ENCODE results near the gene EPN3.

The EPN3 gene

GRCh38 chr17:50565402-50566350 is 33.1 kb downstream of the EPN3 start:
- H3K18ac ChIP-seq (ENCODE audit: low read length), result peak overlapping the region; percentile 68
- peak; percentile 59 for DNase-seq (ENCODE audit: low spot score)
- H3K4me3 ChIP-seq (ENCODE audit: low read length in 2 of 2), result no peak overlapping the region
- H3K14ac ChIP-seq (ENCODE audit: low read length), result no peak overlapping the region
- peak overlapping the region; percentile 65 for H2BK120ac ChIP-seq (ENCODE audit: low read depth, low read length)
- no peak overlapping the region for H2BK12ac ChIP-seq (ENCODE audit: low read length)
- WGBS, 2 donors (ENCODE audit: extremely low coverage in 2 of 2, insufficient read length in 2 of 2, insufficient replicate concordance in 1 of 2), result no CpG with 5 or more reads among the region's 10 CpGs
- H3K4ac ChIP-seq (ENCODE audit: low read length), result no peak overlapping the region
- no peak overlapping the region for H4K91ac ChIP-seq (ENCODE audit: low read depth, low read length, poor library complexity)
- H3K4me2 ChIP-seq (ENCODE audit: insufficient read depth, low read length, poor library complexity, severe bottlenecking), result no peak overlapping the region
- H3K79me1 ChIP-seq (ENCODE audit: low read depth, low read length), result no peaks in the 10 kb centered on the region
- no peak overlapping the region for H3K23ac ChIP-seq (ENCODE audit: low read depth, low read length, poor library complexity)
- H3K36me3 ChIP-seq (replicated peaks in 1 of 2; ENCODE audit: control insufficient read depth in 2 of 2, insufficient read depth in 2 of 2, low read length in 2 of 2), result no peaks in the 10 kb centered on the region
- peak overlapping the region; percentile 20 for H2AK5ac ChIP-seq (ENCODE audit: low read depth, low read length)
- peaks cover 53 to 55% of the 10 kb centered on the region in 2 donors for H3K4me1 ChIP-seq (ENCODE audit: control insufficient read depth in 2 of 2, insufficient read depth in 1 of 2, low read depth in 1 of 2, low read length in 2 of 2)
- peak overlapping the region; percentile 19 for H2BK5ac ChIP-seq (ENCODE audit: low read length)
- H2AFZ ChIP-seq (ENCODE audit: low read length), result peak overlapping the region; percentile 57
- no peak overlapping the region for H4K8ac ChIP-seq (ENCODE audit: low read depth, low read length)
- no peak overlapping the region for H3K9ac ChIP-seq (ENCODE audit: low read depth, low read length, poor library complexity)
- H2BK15ac ChIP-seq (ENCODE audit: low read length), result peak overlapping the region; percentile 65
- H3K27me3 ChIP-seq (ENCODE audit: control insufficient read depth in 3 of 3, insufficient read depth in 3 of 3, low read depth in 1 of 3, low read length in 3 of 3), result peaks cover 5 to 31% (median 30%) of the 10 kb centered on the region in 3 experiments
- no peak overlapping the region for H3K27ac ChIP-seq (replicated peaks; ENCODE audit: low read length)
- H3K9me3 ChIP-seq (replicated peaks in 1 of 2; ENCODE audit: control insufficient read depth in 2 of 2, insufficient read depth in 1 of 2, low read depth in 1 of 2, low read length in 2 of 2), result no peaks in the 10 kb centered on the region

GRCh38 chr17:50566886-50567285 is 34.4 kb downstream of the EPN3 start:
- Histone ChIP-seq H3K4me3 (ENCODE audit: low read length in 2 of 2) (no peak overlapping the region), H3K27ac (replicated peaks; ENCODE audit: low read length) (no peak overlapping the region), H3K4me1 (ENCODE audit: control insufficient read depth in 2 of 2, insufficient read depth in 1 of 2, low read depth in 1 of 2, low read length in 2 of 2) (peaks cover 54 to 57% of the 10 kb centered on the region in 2 donors)

GRCh38 chr17:50568659-50569058 is 36.1 kb downstream of the EPN3 start:
- Histone ChIP-seq H2BK15ac (ENCODE audit: low read length) (peak overlapping the region; percentile 3), H3K18ac (ENCODE audit: low read length) (peak overlapping the region; percentile 60), H2BK12ac (ENCODE audit: low read length) (no peak overlapping the region), H3K9me3 (replicated peaks in 1 of 2; ENCODE audit: control insufficient read depth in 2 of 2, insufficient read depth in 1 of 2, low read depth in 1 of 2, low read length in 2 of 2) (no peaks in the 10 kb centered on the region), H3K4me2 (ENCODE audit: insufficient read depth, low read length, poor library complexity, severe bottlenecking) (no peak overlapping the region), H3K14ac (ENCODE audit: low read length) (no peak overlapping the region), H2BK5ac (ENCODE audit: low read length) (no peak overlapping the region), H3K4ac (ENCODE audit: low read length) (no peak overlapping the region), H3K27me3 (ENCODE audit: control insufficient read depth in 3 of 3, insufficient read depth in 3 of 3, low read depth in 1 of 3, low read length in 3 of 3) (peaks cover 0 to 5% (median 5%) of the 10 kb centered on the region in 3 experiments), H3K4me3 (ENCODE audit: low read length in 2 of 2) (no peak overlapping the region), H3K4me1 (ENCODE audit: control insufficient read depth in 2 of 2, insufficient read depth in 1 of 2, low read depth in 1 of 2, low read length in 2 of 2) (peaks cover 42 to 47% of the 10 kb centered on the region in 2 donors), H2AK5ac (ENCODE audit: low read depth, low read length) (peak overlapping the region; percentile 67), H3K79me1 (ENCODE audit: low read depth, low read length) (no peaks in the 10 kb centered on the region), H3K27ac (replicated peaks; ENCODE audit: low read length) (no peak overlapping the region), H4K91ac (ENCODE audit: low read depth, low read length, poor library complexity) (no peak overlapping the region), H2AFZ (ENCODE audit: low read length) (no peak overlapping the region), H3K9ac (ENCODE audit: low read depth, low read length, poor library complexity) (peak overlapping the region; percentile 50), H3K36me3 (replicated peaks in 1 of 2; ENCODE audit: control insufficient read depth in 2 of 2, insufficient read depth in 2 of 2, low read length in 2 of 2) (no peaks in the 10 kb centered on the region), H3K23ac (ENCODE audit: low read depth, low read length, poor library complexity) (no peak overlapping the region), H2BK120ac (ENCODE audit: low read depth, low read length) (no peak overlapping the region), H4K8ac (ENCODE audit: low read depth, low read length) (no peak overlapping the region)
- WGBS, 2 donors (ENCODE audit: extremely low coverage in 2 of 2, insufficient read length in 2 of 2, insufficient replicate concordance in 1 of 2), result no CpG with 5 or more reads among the region's 12 CpGs
- no peak for DNase-seq (ENCODE audit: low spot score)

More at GRCh38 chr17:50566886-50567285, 34.4 kb downstream of the EPN3 start:
- no peak overlapping the region for H3K18ac ChIP-seq (ENCODE audit: low read length)
- H2BK12ac ChIP-seq (ENCODE audit: low read length), result no peak overlapping the region
- peak overlapping the region; percentile 19 for H2BK5ac ChIP-seq (ENCODE audit: low read length)
- no peak overlapping the region for H3K14ac ChIP-seq (ENCODE audit: low read length)
- no peak overlapping the region for H3K4me2 ChIP-seq (ENCODE audit: insufficient read depth, low read length, poor library complexity, severe bottlenecking)
- no peak overlapping the region for H4K8ac ChIP-seq (ENCODE audit: low read depth, low read length)
- H3K79me1 ChIP-seq (ENCODE audit: low read depth, low read length), result no peaks in the 10 kb centered on the region
- H3K9ac ChIP-seq (ENCODE audit: low read depth, low read length, poor library complexity), result peak overlapping the region; percentile 61
- no peaks in the 10 kb centered on the region for H3K9me3 ChIP-seq (replicated peaks in 1 of 2; ENCODE audit: control insufficient read depth in 2 of 2, insufficient read depth in 1 of 2, low read depth in 1 of 2, low read length in 2 of 2)
- H2BK120ac ChIP-seq (ENCODE audit: low read depth, low read length), result no peak overlapping the region
- H3K23ac ChIP-seq (ENCODE audit: low read depth, low read length, poor library complexity), result no peak overlapping the region
- no CpG with 5 or more reads among the region's 2 CpGs for WGBS, 2 donors (ENCODE audit: extremely low coverage in 2 of 2, insufficient read length in 2 of 2, insufficient replicate concordance in 1 of 2)
- no peaks in the 10 kb centered on the region for H3K36me3 ChIP-seq (replicated peaks in 1 of 2; ENCODE audit: control insufficient read depth in 2 of 2, insufficient read depth in 2 of 2, low read length in 2 of 2)
- H2AFZ ChIP-seq (ENCODE audit: low read length), result no peak overlapping the region
- no peak overlapping the region for H2BK15ac ChIP-seq (ENCODE audit: low read length)
- H3K4ac ChIP-seq (ENCODE audit: low read length), result no peak overlapping the region
- H4K91ac ChIP-seq (ENCODE audit: low read depth, low read length, poor library complexity), result no peak overlapping the region
- peaks cover 5 to 23% (median 22%) of the 10 kb centered on the region in 3 experiments for H3K27me3 ChIP-seq (ENCODE audit: control insufficient read depth in 3 of 3, insufficient read depth in 3 of 3, low read depth in 1 of 3, low read length in 3 of 3)
- no peak for DNase-seq (ENCODE audit: low spot score)
- H2AK5ac ChIP-seq (ENCODE audit: low read depth, low read length), result peak overlapping the region; percentile 74

- no peaks in the 10 kb centered on the region for H3K79me1 ChIP-seq (ENCODE audit: low read depth, low read length)
- H3K4me3 ChIP-seq (ENCODE audit: low read length in 2 of 2), result no peak overlapping the region
- H3K14ac ChIP-seq (ENCODE audit: low read length), result no peak overlapping the region
- no peak overlapping the region for H2BK15ac ChIP-seq (ENCODE audit: low read length)
- H4K8ac ChIP-seq (ENCODE audit: low read depth, low read length), result no peak overlapping the region
- no peak overlapping the region for H3K4me2 ChIP-seq (ENCODE audit: insufficient read depth, low read length, poor library complexity, severe bottlenecking)
- DNase-seq (ENCODE audit: low spot score), result no peak
- H3K9me3 ChIP-seq (replicated peaks in 1 of 2; ENCODE audit: control insufficient read depth in 2 of 2, insufficient read depth in 1 of 2, low read depth in 1 of 2, low read length in 2 of 2), result no peaks in the 10 kb centered on the region
- no peaks in the 10 kb centered on the region for H3K36me3 ChIP-seq (replicated peaks in 1 of 2; ENCODE audit: control insufficient read depth in 2 of 2, insufficient read depth in 2 of 2, low read length in 2 of 2)
- no CpG with 5 or more reads among the region's 7 CpGs for whole genome bisulfite sequencing, 2 donors (ENCODE audit: extremely low coverage in 2 of 2, insufficient read length in 2 of 2, insufficient replicate concordance in 1 of 2)
- no peak overlapping the region for H2AFZ ChIP-seq (ENCODE audit: low read length)
- H3K4me1 ChIP-seq (ENCODE audit: control insufficient read depth in 2 of 2, insufficient read depth in 1 of 2, low read depth in 1 of 2, low read length in 2 of 2), result peaks cover 37 to 39% of the 10 kb centered on the region in 2 donors
- no peak overlapping the region for H2AK5ac ChIP-seq (ENCODE audit: low read depth, low read length)
- H2BK12ac ChIP-seq (ENCODE audit: low read length), result no peak overlapping the region
- no peak overlapping the region for H4K91ac ChIP-seq (ENCODE audit: low read depth, low read length, poor library complexity)
- no peaks in the 10 kb centered on the region for H3K27me3 ChIP-seq (ENCODE audit: control insufficient read depth in 3 of 3, insufficient read depth in 3 of 3, low read depth in 1 of 3, low read length in 3 of 3)
- peak overlapping the region; percentile 17 for H3K18ac ChIP-seq (ENCODE audit: low read length)
- no peak overlapping the region for H3K23ac ChIP-seq (ENCODE audit: low read depth, low read length, poor library complexity)
- H3K27ac ChIP-seq (replicated peaks; ENCODE audit: low read length), result no peak overlapping the region
- no peak overlapping the region for H2BK120ac ChIP-seq (ENCODE audit: low read depth, low read length)
- H3K4ac ChIP-seq (ENCODE audit: low read length), result no peak overlapping the region
- H2BK5ac ChIP-seq (ENCODE audit: low read length), result no peak overlapping the region
- no peak overlapping the region for H3K9ac ChIP-seq (ENCODE audit: low read depth, low read length, poor library complexity)
Observed at GRCh38 chr17:50569592-50569991, 37.1 kb downstream of the EPN3 start.
